Measurements from ENCODE around the gene PATE2.

PATE2 gene

GRCh38 chr11:125740617-125741016 is 38.0 kb downstream of the PATE2 start:
- no peak for DNase-seq (ENCODE audit: low read depth)
- no peak for TF ChIP-seq CTCF (conservative IDR thresholded peaks at IDR 0.05; ENCODE audit: low read depth, low read length)
- no peak overlapping the region for H3K4me3 ChIP-seq (ENCODE audit: low read depth, low read length)

- no peak for DNase-seq (ENCODE audit: low read depth)
- TF ChIP-seq CTCF (conservative IDR thresholded peaks at IDR 0.05; ENCODE audit: low read depth, low read length): no peak
- H3K4me3 ChIP-seq (ENCODE audit: low read depth, low read length): no peak overlapping the region
Measured at GRCh38 chr11:125728969-125729368, 49.7 kb downstream of the PATE2 start.
